LNCAP (cell line): ENCODE measurements around the gene CEP41.

Experiments
- TF ChIP-seq, protein P1 (sequence below): fragments of 450-650 bp; IDR thresholded peaks from 2 replicates; pipeline ENCODE4 v1.5.1; 2017; ENCODE audit warnings: mild to moderate bottlenecking

Gene CEP41

DNA sequence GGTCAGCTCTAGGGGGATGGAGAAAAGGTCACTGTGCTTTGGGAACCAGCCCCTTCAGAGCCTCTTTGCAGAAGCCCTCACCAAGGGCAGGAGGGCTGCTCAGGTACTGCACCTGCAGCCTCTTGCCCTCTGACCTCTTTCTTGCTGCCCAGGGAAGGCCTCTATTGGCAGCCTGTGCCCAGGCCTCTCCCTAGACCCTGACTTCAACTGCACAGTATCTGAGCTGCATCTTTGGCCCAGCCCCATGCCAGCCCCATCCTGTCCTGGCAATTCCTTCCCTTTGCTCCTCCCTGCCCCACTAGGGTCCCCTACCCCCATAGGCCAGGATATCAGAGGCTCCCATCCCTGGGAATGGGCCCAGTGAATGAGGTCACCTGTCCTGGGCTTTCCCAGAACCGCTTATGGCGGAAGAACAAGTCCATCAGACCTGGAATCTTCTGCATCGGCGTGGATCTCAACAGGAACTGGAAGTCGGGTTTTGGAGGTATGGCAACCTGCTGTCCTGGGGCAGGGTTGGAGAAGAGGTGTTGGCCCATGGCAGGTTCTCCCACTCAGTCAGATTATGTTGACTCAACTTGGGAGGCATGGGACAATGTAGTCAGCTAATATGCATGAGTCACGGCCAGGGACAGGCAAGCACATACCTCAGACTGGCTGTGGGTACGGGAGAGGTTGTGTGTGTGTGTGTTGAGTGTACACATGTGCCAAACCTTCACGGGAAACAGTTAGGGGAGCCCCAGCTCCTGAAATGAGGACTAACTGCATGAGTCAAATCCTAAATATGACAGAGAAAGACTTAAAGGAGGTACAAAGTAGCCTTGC, 77.6 kb downstream of the CEP41 start:
- TF ChIP-seq, protein P1, sequence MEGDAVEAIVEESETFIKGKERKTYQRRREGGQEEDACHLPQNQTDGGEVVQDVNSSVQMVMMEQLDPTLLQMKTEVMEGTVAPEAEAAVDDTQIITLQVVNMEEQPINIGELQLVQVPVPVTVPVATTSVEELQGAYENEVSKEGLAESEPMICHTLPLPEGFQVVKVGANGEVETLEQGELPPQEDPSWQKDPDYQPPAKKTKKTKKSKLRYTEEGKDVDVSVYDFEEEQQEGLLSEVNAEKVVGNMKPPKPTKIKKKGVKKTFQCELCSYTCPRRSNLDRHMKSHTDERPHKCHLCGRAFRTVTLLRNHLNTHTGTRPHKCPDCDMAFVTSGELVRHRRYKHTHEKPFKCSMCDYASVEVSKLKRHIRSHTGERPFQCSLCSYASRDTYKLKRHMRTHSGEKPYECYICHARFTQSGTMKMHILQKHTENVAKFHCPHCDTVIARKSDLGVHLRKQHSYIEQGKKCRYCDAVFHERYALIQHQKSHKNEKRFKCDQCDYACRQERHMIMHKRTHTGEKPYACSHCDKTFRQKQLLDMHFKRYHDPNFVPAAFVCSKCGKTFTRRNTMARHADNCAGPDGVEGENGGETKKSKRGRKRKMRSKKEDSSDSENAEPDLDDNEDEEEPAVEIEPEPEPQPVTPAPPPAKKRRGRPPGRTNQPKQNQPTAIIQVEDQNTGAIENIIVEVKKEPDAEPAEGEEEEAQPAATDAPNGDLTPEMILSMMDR = no peak

DNA sequence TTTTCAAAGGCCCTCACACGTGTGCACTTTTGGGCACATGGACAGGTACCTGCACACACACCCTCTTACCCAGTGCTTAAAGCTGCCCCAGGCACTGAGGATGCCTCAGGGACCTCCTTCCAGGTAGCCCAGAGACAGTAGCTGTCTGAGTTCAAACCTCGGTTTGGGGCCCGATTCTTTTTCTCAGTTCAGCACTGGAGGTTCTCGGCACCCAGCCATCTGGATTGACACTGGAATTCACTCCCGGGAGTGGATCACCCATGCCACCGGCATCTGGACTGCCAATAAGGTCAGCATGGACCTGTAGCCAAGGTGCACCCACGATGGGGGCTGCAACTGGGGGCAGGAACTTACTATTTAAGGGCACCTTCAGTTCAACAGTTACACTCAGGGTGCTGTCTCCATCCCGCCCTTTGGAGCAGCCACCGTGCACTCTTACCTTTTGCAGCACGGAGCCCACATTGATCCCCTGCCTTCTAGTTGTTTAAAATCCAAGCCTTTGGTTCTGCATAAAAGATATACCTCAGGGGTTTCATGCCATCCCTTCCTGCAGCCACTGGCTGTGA, 78.5 kb downstream of the CEP41 start:
- TF ChIP-seq, protein P1 = no peak

DNA sequence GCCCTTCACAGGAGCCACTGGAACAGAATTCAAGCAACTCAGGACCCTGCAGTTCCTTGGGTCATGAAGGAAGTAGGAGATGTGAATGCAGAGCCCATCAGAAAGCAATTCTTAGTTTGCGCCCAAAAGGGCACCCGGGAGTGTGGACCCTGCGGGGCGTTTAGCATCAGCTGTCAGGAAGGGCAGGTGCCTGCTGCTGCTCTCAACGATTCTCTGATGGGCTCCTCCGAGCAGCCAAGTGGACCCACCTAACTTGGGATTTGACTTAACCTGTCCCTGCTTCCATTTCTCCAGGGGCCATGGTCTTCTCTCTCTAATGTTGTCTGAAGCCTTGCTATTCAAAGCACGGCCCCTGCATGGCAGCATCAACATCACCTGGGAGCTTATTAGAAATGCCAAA, 79.1 kb downstream of the CEP41 start:
- TF ChIP-seq, protein P1 = no peak

DNA sequence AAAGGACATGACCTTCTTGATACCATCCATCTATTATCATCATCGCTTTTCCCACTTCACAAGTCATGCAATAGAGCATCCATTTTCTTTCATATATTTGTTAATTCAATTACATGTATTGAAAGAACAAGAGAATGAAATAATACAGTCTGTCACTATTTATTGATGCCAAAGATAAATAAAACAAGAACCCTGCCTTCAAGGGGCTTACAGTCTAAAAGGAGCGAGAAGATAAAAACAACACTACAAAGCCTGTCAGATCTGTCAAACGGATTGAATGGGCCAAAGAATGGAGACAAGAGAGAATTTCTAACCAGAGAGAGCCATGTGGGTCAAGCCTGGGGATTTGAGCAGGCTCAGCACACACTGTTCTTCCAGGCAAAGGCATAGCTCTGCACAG, 80.3 kb downstream of the CEP41 start:
- TF ChIP-seq, protein P1 = no peak

- TF ChIP-seq, protein P1 = no peak
Measured at GRCh38 chr7:130359276-130359857, 81.4 kb downstream of the CEP41 start.

DNA sequence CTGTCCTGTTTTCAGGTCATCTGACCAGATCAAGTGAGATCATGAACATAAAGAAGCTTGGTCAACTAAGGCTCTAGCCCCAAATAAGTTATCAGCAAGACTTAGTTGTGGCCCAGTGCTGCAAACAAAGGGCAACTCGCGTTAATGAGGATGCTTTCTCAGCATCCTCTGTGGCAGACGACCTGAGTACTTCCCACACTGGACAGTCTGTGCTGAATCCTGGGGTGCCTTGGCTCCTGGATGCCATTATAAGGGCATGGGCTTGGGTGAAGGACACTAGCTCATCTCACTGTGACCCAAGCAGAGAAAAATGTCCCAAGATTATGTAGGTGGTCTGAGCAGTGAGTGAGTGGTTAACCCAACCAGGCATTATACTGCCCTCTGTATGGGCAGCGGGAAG, 82.3 kb downstream of the CEP41 start:
- TF ChIP-seq, protein P1 = no peak

GRCh38 chr7:130356876-130357611, 83.8 kb downstream of the CEP41 start:
- TF ChIP-seq, protein P1 = no peak
